HTERT RPE-1 (cell line): ENCODE data around the gene RPAIN.

Experiments used
- in situ Hi-C: fragments of 300-500 bp; cut with MboI; formaldehyde crosslinking; loops from 4 replicates; pipeline ENCODE4 v1.14.3; 2020; ENCODE audit warnings: low sequenced_read_pairs

Gene RPAIN

GRCh38 chr17:5419959-5420653, at the start of gene RPAIN:
Gene RPAIN, plus strand, starts transcription at chr17:5420182. Its CDS starts 29 bp downstream, at chr17:5420211.
- in situ Hi-C loops, result no loop called here

- in situ Hi-C loops, result no loop called here
Measured at GRCh38 chr17:5370411-5370810, 49.6 kb upstream of the RPAIN start.

- in situ Hi-C loops, result no loop called here
Measured at GRCh38 chr17:5373112-5373511, 46.9 kb upstream of the RPAIN start.

GRCh38 chr17:5378566-5379207, 41.3 kb upstream of the RPAIN start:
- in situ Hi-C loops, result no loop called here

GRCh38 chr17:5379351-5380107, 40.5 kb upstream of the RPAIN start:
- in situ Hi-C loops, result no loop called here

GRCh38 chr17:5380491-5381135, 39.4 kb upstream of the RPAIN start:
- in situ Hi-C loops, result no loop called here

- in situ Hi-C loops, result no loop called here
Measured at GRCh38 chr17:5381542-5381941, 38.4 kb upstream of the RPAIN start.

- in situ Hi-C loops, result no loop called here
Measured at GRCh38 chr17:5391678-5392077, 28.3 kb upstream of the RPAIN start.

GRCh38 chr17:5396612-5397011, 23.4 kb upstream of the RPAIN start:
- in situ Hi-C loops, result no loop called here

GRCh38 chr17:5399767-5400166, 20.2 kb upstream of the RPAIN start:
- in situ Hi-C loops, result no loop called here

GRCh38 chr17:5405400-5405799, 14.6 kb upstream of the RPAIN start:
- in situ Hi-C loops, result no loop called here

- in situ Hi-C loops, result no loop called here
Measured at GRCh38 chr17:5408186-5408585, 11.8 kb upstream of the RPAIN start.

GRCh38 chr17:5410594-5411272, 9.2 kb upstream of the RPAIN start:
- in situ Hi-C loops, result no loop called here

GRCh38 chr17:5413682-5414081, 6.3 kb upstream of the RPAIN start:
- in situ Hi-C loops, result no loop called here

GRCh38 chr17:5416901-5417300, 3.1 kb upstream of the RPAIN start:
- in situ Hi-C loops, result no loop called here

GRCh38 chr17:5418858-5419355, 1.1 kb upstream of the RPAIN start:
- in situ Hi-C loops, result no loop called here

- in situ Hi-C loops, result no loop called here
Measured at GRCh38 chr17:5419356-5419958, 525 bp upstream of the RPAIN start, which contains the start of gene NUP88. Gene NUP88, minus strand, starts transcription at chr17:5419662. Its CDS starts 12 bp downstream, at chr17:5419650.

GRCh38 chr17:5422505-5422904, 2.5 kb downstream of the RPAIN start:
- in situ Hi-C loops, result no loop called here

GRCh38 chr17:5424909-5425308, 4.9 kb downstream of the RPAIN start:
- in situ Hi-C loops, result no loop called here

GRCh38 chr17:5425826-5426225, 5.8 kb downstream of the RPAIN start:
- in situ Hi-C loops, result no loop called here
